Gastrocnemius medialis (tissue), 4 donors: Measurements from ENCODE around the gene CDKN2B-AS1. TPM values are rescaled to one million over a fixed set of nuclear protein-coding genes. Genes with fewer than 3 reads are reported as not detected.

Experiments
- ATAC-seq, 2 donors: fragments of 150-250 bp; one replicate each; pipeline ENCODE4 v1.9.1; 2016
- DNase-seq, 2 donors: peaks; one replicate each; pipeline ENCODE4 v3.0.0-alpha.2; 2019
- H3K27ac ChIP-seq, 4 donors: fragments of 200-600 bp; sonication (generic); 1 replicate in 1 of 4; 2 replicates in 3 of 4; pipeline ENCODE4 v1.5.1; 2016 to 2018; ENCODE audit warnings: mild to moderate bottlenecking in 2 of 4, moderate library complexity in 1 of 4
- H3K27me3 ChIP-seq, 3 donors: fragments of 200-600 bp; sonication (generic) in 2 of 3; 1 replicate in 1 of 3; 2 replicates in 2 of 3; pipeline versions ENCODE4 v1.5.1 to v1.6.0; 2016 to 2019; ENCODE audit warnings: mild to moderate bottlenecking in 1 of 3, moderate library complexity in 1 of 3
- H3K36me3 ChIP-seq, 2 donors: fragments of 200-600 bp; sonication (generic) in 1 of 2; one replicate each; pipeline ENCODE4 v1.5.1; 2017 to 2018
- H3K4me1 ChIP-seq, 2 donors: fragments of 200-600 bp; sonication (generic) in 1 of 2; one replicate each; pipeline ENCODE4 v1.5.1; 2016 to 2017; ENCODE audit warnings: mild to moderate bottlenecking in 2 of 2
- H3K4me3 ChIP-seq, 4 donors: fragments of 200-600 bp; sonication (generic) in 3 of 4; 1 replicate in 1 of 4; 2 replicates in 3 of 4; pipeline ENCODE4 v1.5.1; 2016 to 2019; ENCODE audit warnings: mild to moderate bottlenecking in 2 of 4
- H3K9me3 ChIP-seq, 3 donors: fragments of 200-600 bp; sonication (generic) in 2 of 3; 1 replicate in 1 of 3; 2 replicates in 2 of 3; pipeline ENCODE4 v1.5.1; 2016 to 2019
- CTCF ChIP-seq, 5 experiments: fragments of 450-650 bp in 3 of 5; fragments of 200-600 bp in 2 of 5; sonication (generic) in 2 of 5; IDR thresholded peaks in 4 of 5; conservative IDR thresholded peaks in 1 of 5; 1 replicate in 4 of 5; 2 replicates in 1 of 5; pipeline ENCODE4 v1.5.1; 2016 to 2019; ENCODE audit warnings: antibody characterized with exemption in 5 of 5, mild to moderate bottlenecking in 3 of 5, moderate library complexity in 3 of 5
- POLR2A ChIP-seq, 2 donors: fragments of 450-650 bp; IDR thresholded peaks; one replicate each; pipeline ENCODE4 v1.6.1; 2017; ENCODE audit warnings: antibody characterized with exemption in 2 of 2, mild to moderate bottlenecking in 2 of 2, moderate library complexity in 2 of 2
- in situ Hi-C, 4 donors: fragments of 200-750 bp; cut with MboI; loops; one replicate each; pipeline versions ENCODE4 v1.15.0 to v1.8.0; 2017; ENCODE audit warnings: low sequenced_read_pairs in 4 of 4
- intact Hi-C: fragments of 100-400 bp; cut with DNase I; formaldehyde crosslinking; loops from one replicate; pipeline ENCODE4 v1.15.1; 2023; ENCODE audit warnings: low total_unique reads
- total RNA-seq, 4 donors: library from RNA; depleted of rRNA; stranded (reverse); fragments of >200 nt; gene quantifications; one replicate each; pipeline versions ENCODE4 v1.1.0 to v1.2.3, GENCODE V29; 2016

CDKN2B-AS1 gene
- total RNA-seq, 4 donors from 2014 or later, result 0.46 TPM; not detected in 3

DNA sequence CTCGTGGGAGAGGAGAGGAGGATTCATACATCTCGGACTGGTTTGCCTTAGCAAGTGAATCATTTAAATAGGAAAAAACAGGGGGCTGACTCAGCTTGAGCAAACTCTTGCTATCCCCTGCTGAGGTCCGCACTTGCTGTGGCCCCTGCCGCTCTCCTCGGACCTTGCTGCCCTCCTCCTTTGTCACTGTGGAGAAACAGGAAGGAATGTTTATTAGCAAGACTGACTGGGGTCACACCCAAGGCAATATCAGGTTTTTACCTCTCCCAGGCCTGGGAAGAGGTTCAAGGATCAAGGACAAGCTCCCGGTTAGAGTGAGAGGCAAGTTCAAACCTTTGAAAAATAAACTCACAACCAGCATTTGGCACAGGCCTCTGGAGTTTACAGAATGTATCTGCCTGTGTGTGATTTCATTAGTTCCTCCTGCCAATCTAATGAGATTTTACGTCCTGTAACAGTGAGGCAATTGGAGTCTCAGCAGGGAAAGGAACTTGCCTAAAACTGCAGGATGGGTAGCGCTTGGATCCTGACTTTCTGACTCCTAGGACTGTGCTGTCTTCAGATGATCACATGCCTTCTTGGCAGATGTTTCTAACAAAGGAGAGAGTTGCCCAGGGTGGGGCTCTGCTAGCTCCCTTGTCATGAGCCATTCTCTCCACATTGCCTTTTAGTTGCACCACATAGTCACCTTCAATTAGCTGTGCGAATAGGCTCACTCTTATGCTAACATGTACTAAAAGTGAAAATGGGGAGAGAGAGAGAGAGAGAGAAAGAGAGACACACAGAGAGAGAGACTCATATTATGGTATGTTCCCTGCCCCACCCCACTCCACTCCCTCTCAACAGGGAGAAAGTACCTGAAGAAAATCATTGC is 123.2 kb downstream of the CDKN2B-AS1 start:
- in situ Hi-C loops, result loop anchor here (5.0 to 25.0 kb wide), 4 partner anchors 105 to 305 kb away; partner anchors contain the start of genes CDKN2B (in 1 of the 4) and MTAP (in 1 of the 4)
- H3K4me1 ChIP-seq, result no peaks in the 10 kb centered on the region
- intact Hi-C loops, result loop anchor here (2.0 kb wide), 1 partner anchor 305 kb away; no protein-coding TSS in a partner anchor
- H3K9me3 ChIP-seq, result no peaks in the 10 kb centered on the region
- TF ChIP-seq CTCF (IDR thresholded peaks at IDR 0.05 in 4 of 5, conservative IDR thresholded peaks at IDR 0.05 in 1 of 5), result no peak
- TF ChIP-seq POLR2A (IDR thresholded peaks at IDR 0.05), result no peak
- H3K4me3 ChIP-seq, result no peak overlapping the region
- H3K27me3 ChIP-seq, result no peaks in the 10 kb centered on the region
- H3K27ac ChIP-seq, result no peak overlapping the region
- ATAC-seq, result peak; percentile 36 to 39
- no peaks in the 10 kb centered on the region for H3K36me3 ChIP-seq
- peak in 1 of 2 donors; percentile 16 for DNase-seq

DNA sequence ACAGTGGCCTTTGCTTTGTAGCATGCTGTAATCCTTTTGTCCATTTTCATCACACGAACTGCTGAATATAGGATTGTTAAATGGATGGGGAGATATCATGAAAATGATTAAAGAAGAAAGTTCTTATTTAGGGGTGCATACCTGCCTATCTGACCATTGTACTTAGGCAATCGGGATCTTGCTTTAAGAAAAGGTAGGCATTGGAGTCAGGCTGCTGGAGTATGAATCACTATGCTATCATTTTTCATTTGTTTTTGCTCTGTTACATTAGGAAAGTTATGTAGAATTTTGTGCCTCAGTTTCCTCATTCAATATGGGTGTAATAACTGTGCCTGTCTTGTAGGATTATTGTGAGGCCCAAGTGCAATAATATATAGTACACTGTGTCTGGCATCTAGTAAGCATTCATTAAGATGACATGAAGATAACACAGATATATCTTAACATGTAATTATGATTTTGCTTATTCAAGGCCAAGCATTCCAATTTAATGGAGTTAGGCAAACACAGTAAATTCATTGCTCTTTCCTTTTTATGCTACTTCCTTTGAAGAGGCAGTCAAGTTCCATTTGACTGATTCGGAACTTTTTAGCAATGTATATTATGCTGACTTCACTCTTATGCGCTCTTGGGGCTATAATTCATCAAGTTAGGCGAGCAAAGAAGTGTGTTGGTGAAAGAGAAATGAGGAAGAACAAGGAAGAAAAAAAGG is 124.4 kb downstream of the CDKN2B-AS1 start:
- Histone ChIP-seq H3K9me3 (no peaks in the 10 kb centered on the region), H3K27me3 (no peaks in the 10 kb centered on the region), H3K36me3 (no peaks in the 10 kb centered on the region), H3K27ac (no peak overlapping the region), H3K4me3 (no peak overlapping the region), H3K4me1 (no peaks in the 10 kb centered on the region)
- intact Hi-C loops, result loop anchor here (1.0 to 2.0 kb wide), 2 partner anchors 110 to 306 kb away; partner anchors contain the start of gene CDKN2B
- in situ Hi-C loops, result loop anchor here (5.0 to 25.0 kb wide), 4 partner anchors 107 to 307 kb away; partner anchors contain the start of genes CDKN2B (in 1 of the 4) and MTAP (in 1 of the 4)
- DNase-seq, result no peak
- TF ChIP-seq CTCF (IDR thresholded peaks at IDR 0.05 in 4 of 5, conservative IDR thresholded peaks at IDR 0.05 in 1 of 5), result no peak
- TF ChIP-seq POLR2A (IDR thresholded peaks at IDR 0.05), result no peak
- no peak for ATAC-seq

GRCh38 chr9:22119522-22120158 is 125.0 kb downstream of the CDKN2B-AS1 start:
- Histone ChIP-seq H3K36me3 (no peaks in the 10 kb centered on the region), H3K4me1 (no peaks in the 10 kb centered on the region), H3K27ac (no peak overlapping the region), H3K9me3 (no peaks in the 10 kb centered on the region), H3K27me3 (no peaks in the 10 kb centered on the region), H3K4me3 (no peak overlapping the region)
- DNase-seq (no peak), ATAC-seq (peak; percentile 58 to 89)
- intact Hi-C loops (loop anchor here (1.0 to 2.0 kb wide), 2 partner anchors 110 to 307 kb away; partner anchors contain the start of gene CDKN2B), in situ Hi-C loops (loop anchor here (5.0 to 25.0 kb wide), 5 partner anchors 105 to 307 kb away; partner anchors contain the start of genes CDKN2B (in 1 of the 4) and MTAP (in 1 of the 4))
- peak; percentile 11 to 54 (median 34) for TF ChIP-seq CTCF (IDR thresholded peaks at IDR 0.05 in 4 of 5, conservative IDR thresholded peaks at IDR 0.05 in 1 of 5)
- TF ChIP-seq POLR2A (IDR thresholded peaks at IDR 0.05), result no peak

DNA sequence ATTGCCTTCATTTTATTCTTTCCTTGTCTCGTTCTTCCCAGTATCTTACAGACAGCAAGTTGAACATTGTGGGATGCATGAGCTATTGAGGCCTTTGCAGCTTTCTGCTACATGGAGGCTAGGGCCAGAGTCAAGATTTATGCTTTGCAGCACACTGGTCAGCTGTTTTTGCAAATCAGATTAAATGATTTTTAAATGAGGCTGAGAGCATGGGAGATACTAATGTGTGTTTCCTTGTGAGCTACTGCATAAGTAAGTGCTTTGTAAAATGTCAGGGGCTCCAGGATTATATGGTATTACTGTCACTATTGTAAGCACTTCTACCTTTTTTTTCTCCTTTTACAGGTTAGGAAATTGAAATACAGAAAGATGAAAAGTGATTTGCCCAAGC is 125.6 kb downstream of the CDKN2B-AS1 start:
- no peaks in the 10 kb centered on the region for H3K36me3 ChIP-seq
- intact Hi-C loops (no loop called here), in situ Hi-C loops (loop anchor here in 3 of 4 donors (10.0 to 25.0 kb wide), 3 partner anchors 105 to 308 kb away; partner anchors contain the start of genes CDKN2B (in 1 of the 3) and MTAP (in 1 of the 3))
- no peaks in the 10 kb centered on the region for H3K4me1 ChIP-seq
- H3K9me3 ChIP-seq, result no peaks in the 10 kb centered on the region
- H3K27me3 ChIP-seq, result no peaks in the 10 kb centered on the region
- ATAC-seq (no peak), DNase-seq (no peak)
- H3K4me3 ChIP-seq, result no peak overlapping the region
- TF ChIP-seq CTCF (IDR thresholded peaks at IDR 0.05 in 4 of 5, conservative IDR thresholded peaks at IDR 0.05 in 1 of 5), result no peak
- H3K27ac ChIP-seq, result no peak overlapping the region
